CD4-positive, alpha-beta T cell treated with Interleukin-15 for 4 hours (primary cell): ENCODE measurements around the gene ALKBH7.
A peak's percentile ranks its signal among the peaks of the same experiment; 100 is the strongest.

ENCODE experiments used
- DNase-seq: peaks from one replicate; pipeline ENCODE4 v3.0.0-alpha.2; 2020; ENCODE audit warnings: low spot score

Gene ALKBH7

DNA sequence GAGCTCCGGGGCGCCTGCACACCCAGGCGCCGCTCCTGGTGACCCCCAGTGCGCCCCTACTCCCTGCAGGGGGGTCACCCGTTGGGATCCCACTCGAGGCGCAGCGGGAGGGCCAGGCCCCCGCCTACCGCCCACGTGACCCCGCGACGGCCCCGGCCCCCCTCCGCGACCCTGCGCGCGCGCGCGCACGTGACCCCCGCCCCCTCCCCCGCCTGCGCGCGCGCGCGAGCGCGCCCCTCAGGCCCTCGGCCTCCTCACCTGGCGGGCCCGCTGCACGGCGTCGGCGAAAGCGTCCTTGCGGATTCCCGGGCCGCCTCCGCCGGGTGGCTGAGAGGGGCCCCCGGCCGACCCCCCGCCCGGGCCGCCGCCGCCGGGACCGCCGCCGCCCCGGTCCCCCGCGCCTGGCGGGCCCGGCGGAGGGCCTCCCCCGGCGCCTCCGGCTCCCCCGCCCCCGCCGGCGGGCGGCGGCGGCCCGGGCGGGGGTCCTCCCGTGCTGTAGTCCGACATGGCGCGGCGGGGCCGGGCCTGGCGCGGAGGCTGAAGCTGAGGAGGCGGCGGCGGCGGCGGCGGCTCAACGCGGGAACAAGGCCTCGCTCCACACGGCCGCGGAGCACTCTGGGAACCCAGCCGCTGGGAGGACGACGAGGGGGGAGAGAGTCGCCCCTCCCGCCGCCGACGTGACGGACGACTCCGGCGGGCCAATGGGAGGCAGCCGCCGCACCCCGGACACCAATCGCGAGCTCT, 51.8 kb downstream of the ALKBH7 start, which contains the start of gene KHSRP:
Gene KHSRP (minus strand): TSS at position 617 of the 744 bp plus-strand sequence. CDS start 110 bp downstream, at position 507.
- DNase-seq = peak; percentile 4
